Measurements from ENCODE around the gene TSPOAP1. TPM values are rescaled to one million over a fixed set of nuclear protein-coding genes. Genes with fewer than 3 reads are reported as not detected.

TSPOAP1 gene
- total RNA-seq, 2 experiments from 2014 or later = 17.8 to 19.5 TPM

DNA sequence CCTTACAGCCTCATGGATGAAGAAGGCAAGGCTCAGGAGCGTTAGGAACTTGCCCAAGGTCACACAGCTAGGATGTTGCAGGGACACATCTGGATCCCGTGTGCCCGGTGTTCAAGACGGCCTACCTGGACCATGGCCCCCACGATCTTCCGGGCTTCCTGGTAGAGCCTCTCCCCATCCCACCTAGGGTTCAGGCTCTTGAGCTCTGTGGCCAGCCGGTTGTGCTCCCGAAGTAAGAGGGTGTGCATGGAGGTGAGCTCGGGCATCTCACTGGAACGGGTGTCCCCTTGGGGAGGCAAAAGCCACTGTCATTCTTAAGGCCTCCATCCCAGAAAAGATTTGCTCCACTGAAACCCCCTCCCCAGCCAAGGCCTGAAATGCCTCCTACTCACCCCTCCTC, 53.2 kb downstream of the TSPOAP1 start:
- Histone ChIP-seq H3K27me3 (ENCODE audit: control insufficient read depth in 1 of 2, insufficient read depth in 2 of 2, low read length in 2 of 2) (no peaks in the 10 kb centered on the region), H3K36me3 (ENCODE audit: insufficient read depth, low read length) (no peaks in the 10 kb centered on the region), H3K9me3 (ENCODE audit: control insufficient read depth in 1 of 2, insufficient read depth in 1 of 2, low read length in 2 of 2) (no peaks in the 10 kb centered on the region), H3K27ac (ENCODE audit: low read depth in 1 of 2, low read length in 2 of 2) (no peak overlapping the region), H3K4me1 (ENCODE audit: insufficient read depth, low read length) (peaks cover 6% of the 10 kb centered on the region), H3K4me3 (ENCODE audit: low read length) (no peak overlapping the region)
- no peaks in the 10 kb centered on the region for H3K9me3 Mint-ChIP-seq
- H3K4me1 Mint-ChIP-seq (ENCODE audit: low read depth) = peaks cover 4% of the 10 kb centered on the region
- H3K36me3 Mint-ChIP-seq (ENCODE audit: low read depth) = no peaks in the 10 kb centered on the region
- H3K27me3 Mint-ChIP-seq = peaks cover 34% of the 10 kb centered on the region
- CTCF ChIA-PET = no interaction called here
- intact Hi-C loops (cut with DNase I, micrococcal nuclease) = no loop called here
- no peak overlapping the region for H3K27ac Mint-ChIP-seq
- H3K4me3 Mint-ChIP-seq = no peak overlapping the region
- ATAC-seq (ENCODE audit: poor library complexity) = no peak
- no peak for DNase-seq
- POLR2A ChIA-PET = no interaction called here
- TF ChIP-seq, protein P1, sequence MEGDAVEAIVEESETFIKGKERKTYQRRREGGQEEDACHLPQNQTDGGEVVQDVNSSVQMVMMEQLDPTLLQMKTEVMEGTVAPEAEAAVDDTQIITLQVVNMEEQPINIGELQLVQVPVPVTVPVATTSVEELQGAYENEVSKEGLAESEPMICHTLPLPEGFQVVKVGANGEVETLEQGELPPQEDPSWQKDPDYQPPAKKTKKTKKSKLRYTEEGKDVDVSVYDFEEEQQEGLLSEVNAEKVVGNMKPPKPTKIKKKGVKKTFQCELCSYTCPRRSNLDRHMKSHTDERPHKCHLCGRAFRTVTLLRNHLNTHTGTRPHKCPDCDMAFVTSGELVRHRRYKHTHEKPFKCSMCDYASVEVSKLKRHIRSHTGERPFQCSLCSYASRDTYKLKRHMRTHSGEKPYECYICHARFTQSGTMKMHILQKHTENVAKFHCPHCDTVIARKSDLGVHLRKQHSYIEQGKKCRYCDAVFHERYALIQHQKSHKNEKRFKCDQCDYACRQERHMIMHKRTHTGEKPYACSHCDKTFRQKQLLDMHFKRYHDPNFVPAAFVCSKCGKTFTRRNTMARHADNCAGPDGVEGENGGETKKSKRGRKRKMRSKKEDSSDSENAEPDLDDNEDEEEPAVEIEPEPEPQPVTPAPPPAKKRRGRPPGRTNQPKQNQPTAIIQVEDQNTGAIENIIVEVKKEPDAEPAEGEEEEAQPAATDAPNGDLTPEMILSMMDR (IDR thresholded peaks at IDR 0.05) = no peak

DNA sequence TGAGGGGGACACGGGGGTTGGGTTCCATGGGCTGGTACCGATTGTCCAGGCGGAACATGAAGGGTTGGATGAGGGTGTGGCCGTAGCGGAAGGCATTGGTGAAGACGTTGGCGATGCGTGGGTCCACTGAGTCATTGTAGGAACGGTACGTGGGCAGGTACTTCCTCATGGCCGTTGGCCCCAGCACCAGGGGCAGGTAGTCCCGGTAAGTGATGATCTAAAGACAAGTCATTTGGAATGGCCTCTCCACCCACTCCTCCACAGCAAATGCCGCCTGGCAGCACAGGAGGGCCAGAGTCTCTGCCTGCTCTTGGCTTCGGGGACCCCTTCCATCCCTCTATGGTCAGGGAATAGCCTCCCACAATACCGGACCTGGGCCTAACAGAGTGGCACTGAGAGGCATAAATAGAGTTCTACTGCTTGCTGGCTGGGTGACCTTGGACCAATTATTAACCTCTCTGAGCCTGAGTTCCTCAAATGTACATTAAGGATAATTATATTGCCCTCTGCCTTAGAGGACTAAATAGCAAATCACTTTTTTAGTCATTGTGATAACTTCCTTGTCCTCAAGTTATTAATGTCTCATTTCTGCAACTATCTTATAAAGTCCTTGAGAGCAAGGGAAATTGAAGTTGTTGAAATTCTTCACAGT, 55.0 kb downstream of the TSPOAP1 start:
- no peak for ATAC-seq (ENCODE audit: poor library complexity)
- Histone ChIP-seq H3K27ac (ENCODE audit: low read depth in 1 of 2, low read length in 2 of 2) (no peak overlapping the region), H3K27me3 (ENCODE audit: control insufficient read depth in 1 of 2, insufficient read depth in 2 of 2, low read length in 2 of 2) (no peaks in the 10 kb centered on the region), H3K4me1 (ENCODE audit: insufficient read depth, low read length) (no peaks in the 10 kb centered on the region), H3K4me3 (ENCODE audit: low read length) (no peak overlapping the region), H3K36me3 (ENCODE audit: insufficient read depth, low read length) (no peaks in the 10 kb centered on the region), H3K9me3 (ENCODE audit: control insufficient read depth in 1 of 2, insufficient read depth in 1 of 2, low read length in 2 of 2) (no peaks in the 10 kb centered on the region)
- DNase-seq = no peak
- POLR2A ChIA-PET = no interaction called here
- TF ChIP-seq, protein P1 (IDR thresholded peaks at IDR 0.05) = no peak
- Mint-ChIP-seq H3K9me3 (no peaks in the 10 kb centered on the region), H3K36me3 (ENCODE audit: low read depth) (no peaks in the 10 kb centered on the region), H3K4me3 (no peak overlapping the region), H3K4me1 (ENCODE audit: low read depth) (no peaks in the 10 kb centered on the region), H3K27me3 (peaks cover 20% of the 10 kb centered on the region), H3K27ac (no peak overlapping the region)
- intact Hi-C loops (cut with DNase I, micrococcal nuclease) = no loop called here
- CTCF ChIA-PET = no interaction called here

DNA sequence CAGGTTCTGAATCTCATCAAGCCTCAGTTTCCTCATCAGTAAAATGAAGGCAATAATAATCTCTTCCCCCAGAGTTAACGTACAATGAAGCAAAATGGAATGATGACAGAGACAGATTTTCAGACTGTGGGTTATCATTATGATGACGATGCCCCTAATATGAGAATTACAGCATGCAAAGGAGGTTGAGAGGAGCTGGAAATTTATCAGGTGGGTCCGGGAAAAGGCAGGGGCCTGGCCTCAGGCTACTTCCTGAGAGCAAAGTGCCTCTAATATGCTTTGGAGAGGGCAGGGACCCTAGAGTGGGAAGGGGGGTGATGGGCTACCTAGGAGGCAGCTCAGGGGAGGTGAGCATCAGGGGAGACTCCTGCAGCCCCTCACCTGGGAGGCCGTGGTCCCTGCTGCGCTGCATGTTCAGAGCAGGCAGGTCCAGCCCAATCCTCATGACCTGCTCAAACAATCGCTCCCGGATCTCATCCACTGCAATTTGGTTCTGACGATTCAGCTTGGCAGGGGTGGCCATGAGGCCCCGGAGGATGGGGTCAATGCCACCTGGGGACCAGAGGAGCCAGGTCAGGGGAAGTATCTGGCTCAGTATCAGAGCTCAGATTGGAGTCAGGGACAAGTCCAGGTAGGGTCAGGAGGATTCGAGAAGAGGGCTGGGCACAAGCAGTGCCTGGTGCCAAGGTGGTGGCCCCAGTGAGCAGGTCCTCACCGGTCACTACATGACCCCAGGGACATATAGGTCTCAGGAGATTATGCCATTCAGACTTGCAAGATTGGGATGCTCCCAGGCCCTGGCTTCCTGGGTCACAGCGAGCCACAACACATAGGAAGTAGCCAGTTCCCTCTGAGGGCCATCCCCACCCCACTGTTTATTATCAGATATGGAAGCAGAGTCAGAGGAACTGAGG, 56.0 kb downstream of the TSPOAP1 start:
- no peak overlapping the region for H3K4me3 ChIP-seq (ENCODE audit: low read length)
- DNase-seq (no peak), ATAC-seq (ENCODE audit: poor library complexity) (no peak)
- POLR2A ChIA-PET = no interaction called here
- H3K36me3 Mint-ChIP-seq (ENCODE audit: low read depth) = no peaks in the 10 kb centered on the region
- no peak overlapping the region for H3K4me3 Mint-ChIP-seq
- peaks cover 17% of the 10 kb centered on the region for H3K27me3 Mint-ChIP-seq
- H3K27me3 ChIP-seq (ENCODE audit: control insufficient read depth in 1 of 2, insufficient read depth in 2 of 2, low read length in 2 of 2) = peaks cover 0 to under 1% of the 10 kb centered on the region in 2 experiments
- H3K27ac ChIP-seq (ENCODE audit: low read depth in 1 of 2, low read length in 2 of 2) = no peak overlapping the region
- no peaks in the 10 kb centered on the region for H3K36me3 ChIP-seq (ENCODE audit: insufficient read depth, low read length)
- no peaks in the 10 kb centered on the region for H3K4me1 Mint-ChIP-seq (ENCODE audit: low read depth)
- no peaks in the 10 kb centered on the region for H3K9me3 Mint-ChIP-seq
- no peaks in the 10 kb centered on the region for H3K4me1 ChIP-seq (ENCODE audit: insufficient read depth, low read length)
- intact Hi-C loops (cut with DNase I, micrococcal nuclease) = no loop called here
- H3K9me3 ChIP-seq (ENCODE audit: control insufficient read depth in 1 of 2, insufficient read depth in 1 of 2, low read length in 2 of 2) = no peaks in the 10 kb centered on the region
- H3K27ac Mint-ChIP-seq = no peak overlapping the region
- CTCF ChIA-PET = interaction anchor here (0.6 kb wide), 1 partner anchor 1452 kb away, joined by 3 read pairs; no protein-coding TSS in a partner anchor
- TF ChIP-seq, protein P1 (IDR thresholded peaks at IDR 0.05) = no peak
